Transverse colon (tissue), 4 donors: Measurements from ENCODE around the gene TRIOBP.

ENCODE experiments used
- EP300 ChIP-seq: sonication (generic); formaldehyde crosslinking; IDR thresholded peaks from one replicate; pipeline ENCODE4 v1.6.1; 2017; ENCODE audit warnings: antibody characterized with exemption, low read depth
- POLR2A ChIP-seq: fragments of 450-650 bp; IDR thresholded peaks from one replicate; pipeline ENCODE4 v1.6.1; 2016; ENCODE audit warnings: antibody characterized with exemption, mild to moderate bottlenecking, moderate library complexity
- POLR2AphosphoS5 ChIP-seq, 3 donors: sonication (generic); formaldehyde crosslinking; IDR thresholded peaks; one replicate each; pipeline ENCODE4 v1.6.1; 2016; ENCODE audit warnings: antibody characterized with exemption in 3 of 3
- TF ChIP-seq, protein P1 (sequence below), 5 experiments: fragments of 200-600 bp in 3 of 5; fragments of 450-650 bp in 2 of 5; sonication (generic) in 3 of 5; IDR thresholded peaks; 1 replicate in 2 of 5; 2 replicates in 3 of 5; pipeline ENCODE4 v1.5.1; 2016 to 2017; ENCODE audit warnings: antibody characterized with exemption in 5 of 5, inconsistent platforms in 3 of 5, mild to moderate bottlenecking in 2 of 5, moderate library complexity in 1 of 5

DNA sequence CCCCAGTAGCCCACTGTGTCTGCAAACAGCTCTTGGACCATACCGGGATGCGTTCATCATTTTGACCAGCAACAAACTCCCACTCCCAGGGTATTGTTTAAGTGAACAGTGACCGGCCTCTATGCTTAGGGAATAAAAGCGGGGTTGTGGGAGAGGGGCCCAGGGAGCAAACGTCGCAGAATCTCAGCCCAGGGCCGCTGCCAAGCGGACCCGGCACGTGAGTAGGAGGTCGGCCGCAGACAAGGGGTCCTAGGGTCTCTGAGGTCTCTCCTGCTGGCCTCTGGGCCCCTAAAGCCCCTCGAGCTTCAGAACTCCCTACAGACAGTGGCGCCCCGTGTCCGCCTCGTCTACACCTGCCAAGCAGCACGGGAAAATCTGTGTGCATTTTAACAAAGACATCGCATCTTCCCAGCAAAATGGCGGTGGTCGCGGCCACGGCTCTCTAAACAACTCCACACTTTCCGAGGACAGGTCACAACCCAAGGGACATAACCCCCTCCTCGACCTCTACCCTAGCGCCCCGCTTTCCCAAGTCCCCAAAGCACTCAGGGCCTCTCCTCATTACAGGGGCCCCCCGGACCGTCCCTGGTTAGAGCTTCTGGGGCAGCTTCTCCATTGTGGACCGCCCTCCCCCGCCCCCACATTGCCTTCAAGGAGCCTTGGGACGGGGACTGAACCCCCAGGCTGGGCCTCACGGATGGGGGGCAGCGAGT lies 106.9 kb downstream of the TRIOBP start:
- TF ChIP-seq EP300 (no peak), POLR2A (no peak), POLR2AphosphoS5 (IDR thresholded peaks at IDR 0.05) (no peak)
- TF ChIP-seq, protein P1, sequence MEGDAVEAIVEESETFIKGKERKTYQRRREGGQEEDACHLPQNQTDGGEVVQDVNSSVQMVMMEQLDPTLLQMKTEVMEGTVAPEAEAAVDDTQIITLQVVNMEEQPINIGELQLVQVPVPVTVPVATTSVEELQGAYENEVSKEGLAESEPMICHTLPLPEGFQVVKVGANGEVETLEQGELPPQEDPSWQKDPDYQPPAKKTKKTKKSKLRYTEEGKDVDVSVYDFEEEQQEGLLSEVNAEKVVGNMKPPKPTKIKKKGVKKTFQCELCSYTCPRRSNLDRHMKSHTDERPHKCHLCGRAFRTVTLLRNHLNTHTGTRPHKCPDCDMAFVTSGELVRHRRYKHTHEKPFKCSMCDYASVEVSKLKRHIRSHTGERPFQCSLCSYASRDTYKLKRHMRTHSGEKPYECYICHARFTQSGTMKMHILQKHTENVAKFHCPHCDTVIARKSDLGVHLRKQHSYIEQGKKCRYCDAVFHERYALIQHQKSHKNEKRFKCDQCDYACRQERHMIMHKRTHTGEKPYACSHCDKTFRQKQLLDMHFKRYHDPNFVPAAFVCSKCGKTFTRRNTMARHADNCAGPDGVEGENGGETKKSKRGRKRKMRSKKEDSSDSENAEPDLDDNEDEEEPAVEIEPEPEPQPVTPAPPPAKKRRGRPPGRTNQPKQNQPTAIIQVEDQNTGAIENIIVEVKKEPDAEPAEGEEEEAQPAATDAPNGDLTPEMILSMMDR (IDR thresholded peaks at IDR 0.05), result no peak
